ENCODE results near the gene RPS19BP1. TPM values are rescaled to one million over a fixed set of nuclear protein-coding genes. Genes with fewer than 3 reads are reported as not detected.

The RPS19BP1 gene
- total and polyA plus RNA-seq, 2 donors (not counting 1 experiment from before 2014, with no cell fraction given): 60.3 to 74.8 TPM

- Histone ChIP-seq H3K27ac (ENCODE audit: low read length in 2 of 2) (no peak overlapping the region), H3K36me3 (replicated peaks in 1 of 2; ENCODE audit: control extremely low read depth in 1 of 2, control insufficient read depth in 1 of 2, extremely low read depth in 1 of 2, insufficient read depth in 2 of 2, low read length in 1 of 2) (no peaks in the 10 kb centered on the region), H3K4me1 (ENCODE audit: control insufficient read depth in 2 of 2, insufficient read depth in 2 of 2, low read length in 2 of 2) (no peaks in the 10 kb centered on the region), H3K9ac (ENCODE audit: low read length) (no peak overlapping the region), H3K79me2 (ENCODE audit: control insufficient read depth, insufficient read depth, low read length) (peaks cover 26% of the 10 kb centered on the region), H3K27me3 (replicated peaks in 1 of 4; ENCODE audit: control extremely low read depth in 1 of 4, control insufficient read depth in 3 of 4, insufficient read depth in 4 of 4, low read length in 3 of 4) (no peaks in the 10 kb centered on the region), H3K4me3 (ENCODE audit: control extremely low read depth in 1 of 5, extremely low read depth in 1 of 5, insufficient read depth in 1 of 5, low read depth in 2 of 5, low read length in 4 of 5) (no peak overlapping the region), H3K9me3 (ENCODE audit: control extremely low read depth in 1 of 3, control insufficient read depth in 2 of 3, insufficient read depth in 1 of 3, low read length in 2 of 3) (no peaks in the 10 kb centered on the region), H4K20me1 (ENCODE audit: control insufficient read depth, insufficient read depth, low read length, poor library complexity, severe bottlenecking) (peaks cover 5% of the 10 kb centered on the region), H3K4me2 (replicated peaks; ENCODE audit: low read depth, low read length, poor library complexity, severe bottlenecking) (no peak overlapping the region), H2AFZ (ENCODE audit: insufficient read depth, low read depth, low read length, poor library complexity, severe bottlenecking) (no peak overlapping the region)
- Mint-ChIP-seq H3K4me3 (no peak overlapping the region), H3K27me3 (no peaks in the 10 kb centered on the region), H3K4me1 (no peaks in the 10 kb centered on the region), H3K9me3 (ENCODE audit: insufficient read depth) (no peaks in the 10 kb centered on the region), H3K27ac (no peak overlapping the region)
- CTCF ChIA-PET: interaction anchor here (2.2 kb wide), 1 partner anchor 9 kb away, joined by 7 read pairs; no protein-coding TSS in a partner anchor
- TF ChIP-seq EZH2 (IDR thresholded peaks at IDR 0.05; ENCODE audit: borderline replicate concordance, insufficient read depth, low read depth, low read length, poor library complexity, severe bottlenecking) (no peak), CTCF (IDR thresholded peaks at IDR 0.05) (no peak)
- POLR2A ChIA-PET: interaction anchor here (0.6 kb wide), 1 partner anchor 891 kb away, joined by 3 read pairs; no protein-coding TSS in a partner anchor
- no peak for DNase-seq
- 94% methylated on average over 14 of the region's 16 CpGs for WGBS (ENCODE audit: insufficient coverage)
- no peak for ATAC-seq (ENCODE audit: low read depth)
- intact Hi-C loops (cut with micrococcal nuclease): no loop called here
Measured at GRCh38 chr22:39481054-39481453, 51.5 kb downstream of the RPS19BP1 start.

GRCh38 chr22:39480557-39480956 is 52.0 kb downstream of the RPS19BP1 start:
- Histone ChIP-seq H3K4me2 (replicated peaks; ENCODE audit: low read depth, low read length, poor library complexity, severe bottlenecking) (no peak overlapping the region), H2AFZ (ENCODE audit: insufficient read depth, low read depth, low read length, poor library complexity, severe bottlenecking) (no peak overlapping the region), H4K20me1 (ENCODE audit: control insufficient read depth, insufficient read depth, low read length, poor library complexity, severe bottlenecking) (peaks cover 5% of the 10 kb centered on the region), H3K4me3 (ENCODE audit: control extremely low read depth in 1 of 5, extremely low read depth in 1 of 5, insufficient read depth in 1 of 5, low read depth in 2 of 5, low read length in 4 of 5) (no peak overlapping the region), H3K9me3 (ENCODE audit: control extremely low read depth in 1 of 3, control insufficient read depth in 2 of 3, insufficient read depth in 1 of 3, low read length in 2 of 3) (no peaks in the 10 kb centered on the region), H3K4me1 (ENCODE audit: control insufficient read depth in 2 of 2, insufficient read depth in 2 of 2, low read length in 2 of 2) (no peaks in the 10 kb centered on the region), H3K9ac (ENCODE audit: low read length) (no peak overlapping the region), H3K27ac (ENCODE audit: low read length in 2 of 2) (no peak overlapping the region), H3K36me3 (replicated peaks in 1 of 2; ENCODE audit: control extremely low read depth in 1 of 2, control insufficient read depth in 1 of 2, extremely low read depth in 1 of 2, insufficient read depth in 2 of 2, low read length in 1 of 2) (no peaks in the 10 kb centered on the region), H3K79me2 (ENCODE audit: control insufficient read depth, insufficient read depth, low read length) (peaks cover 31% of the 10 kb centered on the region), H3K27me3 (replicated peaks in 1 of 4; ENCODE audit: control extremely low read depth in 1 of 4, control insufficient read depth in 3 of 4, insufficient read depth in 4 of 4, low read length in 3 of 4) (no peaks in the 10 kb centered on the region)
- Mint-ChIP-seq H3K9me3 (ENCODE audit: insufficient read depth) (no peaks in the 10 kb centered on the region), H3K27me3 (no peaks in the 10 kb centered on the region), H3K27ac (no peak overlapping the region), H3K4me1 (peaks cover 1% of the 10 kb centered on the region), H3K4me3 (no peak overlapping the region)
- DNase-seq: no peak
- ATAC-seq (ENCODE audit: low read depth): no peak
- POLR2A ChIA-PET: no interaction called here
- intact Hi-C loops (cut with micrococcal nuclease): no loop called here
- WGBS (ENCODE audit: insufficient coverage): no CpG with 5 or more reads among the region's 1 CpG
- CTCF ChIA-PET: interaction anchor here (0.7 to 2.2 kb wide), 3 partner anchors 9 to 137 kb away, joined by 3 to 7 read pairs (median 3); no protein-coding TSS in a partner anchor
- TF ChIP-seq CTCF (IDR thresholded peaks at IDR 0.05) (no peak), EZH2 (IDR thresholded peaks at IDR 0.05; ENCODE audit: borderline replicate concordance, insufficient read depth, low read depth, low read length, poor library complexity, severe bottlenecking) (no peak)

Data from B cell (primary cell).